Measurements from ENCODE around the gene KRT8. TPM values are rescaled to one million over a fixed set of nuclear protein-coding genes. Genes with fewer than 3 reads are reported as not detected.
"Not testable (repeated sequence)": the region's sequence is repeated elsewhere in the genome, so short reads cannot be mapped to it uniquely, and the experiment has no call there.

Gene KRT8
- under 1 TPM; 0.33 to 0.65 TPM for total RNA-seq

- POLR2A ChIA-PET; DNase-seq; H3K9me3 Mint-ChIP-seq; CTCF ChIA-PET; H3K27me3 Mint-ChIP-seq; H3K4me1 Mint-ChIP-seq; H3K36me3 Mint-ChIP-seq (ENCODE audit: low read depth): not testable (repeated sequence)
- Mint-ChIP-seq H3K4me3 (peak within 1 kb of the TSS; percentile 49), H3K27ac (peak within 1 kb of the TSS; percentile 35)
Measured at GRCh38 chr12:52904509-52905300, at the start of gene KRT8. KRT8 (minus strand) TSS chr12:52905076; CDS start chr12:52904981, 95 bp downstream.

GRCh38 chr12:52953181-52953841 lies 48.4 kb upstream of the KRT8 start:
- peaks cover 2% of the 10 kb centered on the region for H3K27me3 Mint-ChIP-seq
- CTCF ChIA-PET: interaction anchor here (0.7 kb wide), 1 partner anchor 1483 kb away, joined by 3 read pairs; no protein-coding TSS in a partner anchor
- peaks cover 2% of the 10 kb centered on the region for H3K4me1 Mint-ChIP-seq
- no peak for DNase-seq
- no peak overlapping the region for H3K4me3 Mint-ChIP-seq
- POLR2A ChIA-PET: no interaction called here
- no peak overlapping the region for H3K27ac Mint-ChIP-seq
- no peaks in the 10 kb centered on the region for H3K36me3 Mint-ChIP-seq (ENCODE audit: low read depth)
- no peaks in the 10 kb centered on the region for H3K9me3 Mint-ChIP-seq

GRCh38 chr12:52952076-52952801 lies 47.4 kb upstream of the KRT8 start:
- Mint-ChIP-seq H3K27me3 (peaks cover 5% of the 10 kb centered on the region), H3K9me3 (no peaks in the 10 kb centered on the region), H3K4me3 (no peak overlapping the region), H3K4me1 (peaks cover 2% of the 10 kb centered on the region), H3K27ac (no peak overlapping the region), H3K36me3 (ENCODE audit: low read depth) (no peaks in the 10 kb centered on the region)
- no peak for DNase-seq
- POLR2A ChIA-PET: interaction anchor here (1.0 kb wide), 1 partner anchor 10 kb away, joined by 3 read pairs; no protein-coding TSS in a partner anchor
- CTCF ChIA-PET: interaction anchor here (1.3 to 2.1 kb wide), 4 partner anchors 9 to 72 kb away, joined by 3 to 9 read pairs (median 6); no protein-coding TSS in a partner anchor

GRCh38 chr12:52951640-52952039 lies 46.8 kb upstream of the KRT8 start:
- peaks cover 8% of the 10 kb centered on the region for H3K27me3 Mint-ChIP-seq
- H3K27ac Mint-ChIP-seq: no peak overlapping the region
- H3K4me3 Mint-ChIP-seq: no peak overlapping the region
- CTCF ChIA-PET: interaction anchor here (1.3 to 2.1 kb wide), 4 partner anchors 9 to 72 kb away, joined by 3 to 9 read pairs (median 6); no protein-coding TSS in a partner anchor
- H3K9me3 Mint-ChIP-seq: no peaks in the 10 kb centered on the region
- POLR2A ChIA-PET: interaction anchor here (1.0 kb wide), 1 partner anchor 11 kb away, joined by 3 read pairs; no protein-coding TSS in a partner anchor
- H3K4me1 Mint-ChIP-seq: peaks cover 2% of the 10 kb centered on the region
- no peak for DNase-seq
- no peaks in the 10 kb centered on the region for H3K36me3 Mint-ChIP-seq (ENCODE audit: low read depth)

- no peaks in the 10 kb centered on the region for H3K9me3 Mint-ChIP-seq
- DNase-seq: no peak
- ChIA-PET CTCF (interaction anchor here (1.3 to 2.1 kb wide), 4 partner anchors 10 to 71 kb away, joined by 3 to 9 read pairs (median 6); no protein-coding TSS in a partner anchor), POLR2A (no interaction called here)
- H3K27ac Mint-ChIP-seq: no peak overlapping the region
- peaks cover 8% of the 10 kb centered on the region for H3K27me3 Mint-ChIP-seq
- H3K4me3 Mint-ChIP-seq: no peak overlapping the region
- no peaks in the 10 kb centered on the region for H3K36me3 Mint-ChIP-seq (ENCODE audit: low read depth)
- peaks cover 2% of the 10 kb centered on the region for H3K4me1 Mint-ChIP-seq
Measured at GRCh38 chr12:52951126-52951525, 46.2 kb upstream of the KRT8 start.

GRCh38 chr12:52950553-52950952 lies 45.7 kb upstream of the KRT8 start:
- Mint-ChIP-seq H3K9me3 (no peaks in the 10 kb centered on the region), H3K27me3 (peaks cover 8% of the 10 kb centered on the region), H3K27ac (no peak overlapping the region), H3K4me1 (peaks cover 2% of the 10 kb centered on the region), H3K4me3 (no peak overlapping the region), H3K36me3 (ENCODE audit: low read depth) (no peaks in the 10 kb centered on the region)
- ChIA-PET CTCF (interaction anchor here (1.7 to 2.1 kb wide), 3 partner anchors 10 to 71 kb away, joined by 3 to 9 read pairs (median 7); no protein-coding TSS in a partner anchor), POLR2A (interaction anchor here (0.6 kb wide), 1 partner anchor 56 kb away, joined by 3 read pairs; no protein-coding TSS in a partner anchor)
- DNase-seq: no peak

- peaks cover 9% of the 10 kb centered on the region for H3K27me3 Mint-ChIP-seq
- no peak for DNase-seq
- CTCF ChIA-PET: interaction anchor here (1.4 kb wide), 1 partner anchor 65 kb away, joined by 5 read pairs; no protein-coding TSS in a partner anchor
- H3K9me3 Mint-ChIP-seq: no peaks in the 10 kb centered on the region
- peaks cover 2% of the 10 kb centered on the region for H3K4me1 Mint-ChIP-seq
- H3K27ac Mint-ChIP-seq: no peak overlapping the region
- H3K4me3 Mint-ChIP-seq: peak overlapping the region; percentile 63
- POLR2A ChIA-PET: no interaction called here
- H3K36me3 Mint-ChIP-seq (ENCODE audit: low read depth): no peaks in the 10 kb centered on the region
Measured at GRCh38 chr12:52949413-52950331, 44.8 kb upstream of the KRT8 start.

GRCh38 chr12:52947738-52948423 lies 43.0 kb upstream of the KRT8 start:
- H3K27ac Mint-ChIP-seq: no peak overlapping the region
- peaks cover 15% of the 10 kb centered on the region for H3K27me3 Mint-ChIP-seq
- no peaks in the 10 kb centered on the region for H3K36me3 Mint-ChIP-seq (ENCODE audit: low read depth)
- peak overlapping the region; percentile 79 for H3K4me3 Mint-ChIP-seq
- POLR2A ChIA-PET: no interaction called here
- DNase-seq: no peak
- CTCF ChIA-PET: interaction anchor here (0.6 kb wide), 1 partner anchor 62 kb away, joined by 3 read pairs; no protein-coding TSS in a partner anchor
- no peaks in the 10 kb centered on the region for H3K9me3 Mint-ChIP-seq
- H3K4me1 Mint-ChIP-seq: peaks cover 2% of the 10 kb centered on the region

- Mint-ChIP-seq H3K27ac (no peak overlapping the region), H3K4me3 (no peak overlapping the region), H3K27me3 (peaks cover 21% of the 10 kb centered on the region), H3K36me3 (ENCODE audit: low read depth) (no peaks in the 10 kb centered on the region), H3K9me3 (no peaks in the 10 kb centered on the region), H3K4me1 (peaks cover 2% of the 10 kb centered on the region)
- DNase-seq: no peak
- POLR2A ChIA-PET: no interaction called here
- CTCF ChIA-PET: interaction anchor here (1.2 kb wide), 1 partner anchor 63 kb away, joined by 4 read pairs; no protein-coding TSS in a partner anchor
Measured at GRCh38 chr12:52946797-52947547, 42.1 kb upstream of the KRT8 start.

- Mint-ChIP-seq H3K4me3 (no peak overlapping the region), H3K4me1 (peaks cover 2% of the 10 kb centered on the region), H3K9me3 (no peaks in the 10 kb centered on the region), H3K27me3 (peaks cover 21% of the 10 kb centered on the region), H3K36me3 (ENCODE audit: low read depth) (no peaks in the 10 kb centered on the region), H3K27ac (no peak overlapping the region)
- CTCF ChIA-PET: interaction anchor here (1.2 kb wide), 1 partner anchor 62 kb away, joined by 4 read pairs; no protein-coding TSS in a partner anchor
- POLR2A ChIA-PET: no interaction called here
- DNase-seq: no peak
Measured at GRCh38 chr12:52946334-52946733, 41.5 kb upstream of the KRT8 start.
